ENCODE results near the gene TSEN34.

GRCh38 chr19:54156490-54156889, 34.6 kb upstream of the TSEN34 start:
- TF ChIP-seq EP300 (IDR thresholded peaks at IDR 0.05) = no peak
- no peak for TF ChIP-seq CTCF (IDR thresholded peaks at IDR 0.05)
- TF ChIP-seq POLR2A (IDR thresholded peaks at IDR 0.05) = no peak
- no peak for TF ChIP-seq POLR2AphosphoS5 (IDR thresholded peaks at IDR 0.05)

Data from stomach (tissue), 4 donors.